ENCODE results near the gene GADL1.

The GADL1 gene

GRCh38 chr3:30729512-30729911 lies 164.9 kb downstream of the GADL1 start:
- DNase-seq (ENCODE audit: low spot score) = no peak
- TF ChIP-seq CTCF (conservative IDR thresholded peaks at IDR 0.05; ENCODE audit: low read depth) = no peak
- POLR2A ChIA-PET (ENCODE audit: low non-redundant PET) = no interaction called here
- CTCF ChIA-PET = no interaction called here
- no peak overlapping the region for H3K27ac ChIP-seq

- TF ChIP-seq CTCF (conservative IDR thresholded peaks at IDR 0.05; ENCODE audit: low read depth) = no peak
- POLR2A ChIA-PET (ENCODE audit: low non-redundant PET) = no interaction called here
- CTCF ChIA-PET = no interaction called here
- no peak overlapping the region for H3K27ac ChIP-seq
- DNase-seq (ENCODE audit: low spot score) = no peak
Observed at GRCh38 chr3:30728143-30728542, 166.3 kb downstream of the GADL1 start.

GRCh38 chr3:30724863-30725262 lies 169.6 kb downstream of the GADL1 start:
- POLR2A ChIA-PET (ENCODE audit: low non-redundant PET) = no interaction called here
- no peak overlapping the region for H3K27ac ChIP-seq
- CTCF ChIA-PET = no interaction called here
- DNase-seq (ENCODE audit: low spot score) = no peak
- no peak for TF ChIP-seq CTCF (conservative IDR thresholded peaks at IDR 0.05; ENCODE audit: low read depth)

- no peak for TF ChIP-seq CTCF (conservative IDR thresholded peaks at IDR 0.05; ENCODE audit: low read depth)
- CTCF ChIA-PET = no interaction called here
- POLR2A ChIA-PET (ENCODE audit: low non-redundant PET) = no interaction called here
- no peak overlapping the region for H3K27ac ChIP-seq
- DNase-seq (ENCODE audit: low spot score) = no peak
Observed at GRCh38 chr3:30723211-30723610, 171.2 kb downstream of the GADL1 start.

- TF ChIP-seq CTCF (conservative IDR thresholded peaks at IDR 0.05; ENCODE audit: low read depth) = no peak
- no peak for DNase-seq (ENCODE audit: low spot score)
- ChIA-PET POLR2A (ENCODE audit: low non-redundant PET) (no interaction called here), CTCF (interaction anchor here (0.6 kb wide), 1 partner anchor 522 kb away, joined by 3 read pairs; no protein-coding TSS in a partner anchor)
- H3K27ac ChIP-seq = no peak overlapping the region
Observed at GRCh38 chr3:30721314-30721634, 173.2 kb downstream of the GADL1 start.

- ChIA-PET POLR2A (ENCODE audit: low non-redundant PET) (no interaction called here), CTCF (interaction anchor here (0.6 kb wide), 1 partner anchor 522 kb away, joined by 3 read pairs; no protein-coding TSS in a partner anchor)
- H3K27ac ChIP-seq = no peak overlapping the region
- DNase-seq (ENCODE audit: low spot score) = peak; percentile 58
- TF ChIP-seq CTCF (conservative IDR thresholded peaks at IDR 0.05; ENCODE audit: low read depth) = no peak
Observed at GRCh38 chr3:30720586-30721313, 173.7 kb downstream of the GADL1 start.

Data from RWPE1 (cell line).